SW480 (cell line): ENCODE measurements around the gene SLC25A27.
"Not testable (repeated sequence)": the region's sequence is repeated elsewhere in the genome, so short reads cannot be mapped to it uniquely, and the experiment has no call there.

Source experiments
- DNase-seq: peaks from one replicate; pipeline ENCODE4 v3.0.0-alpha.2; 2016; ENCODE audit warnings: low spot score

Gene SLC25A27

DNA sequence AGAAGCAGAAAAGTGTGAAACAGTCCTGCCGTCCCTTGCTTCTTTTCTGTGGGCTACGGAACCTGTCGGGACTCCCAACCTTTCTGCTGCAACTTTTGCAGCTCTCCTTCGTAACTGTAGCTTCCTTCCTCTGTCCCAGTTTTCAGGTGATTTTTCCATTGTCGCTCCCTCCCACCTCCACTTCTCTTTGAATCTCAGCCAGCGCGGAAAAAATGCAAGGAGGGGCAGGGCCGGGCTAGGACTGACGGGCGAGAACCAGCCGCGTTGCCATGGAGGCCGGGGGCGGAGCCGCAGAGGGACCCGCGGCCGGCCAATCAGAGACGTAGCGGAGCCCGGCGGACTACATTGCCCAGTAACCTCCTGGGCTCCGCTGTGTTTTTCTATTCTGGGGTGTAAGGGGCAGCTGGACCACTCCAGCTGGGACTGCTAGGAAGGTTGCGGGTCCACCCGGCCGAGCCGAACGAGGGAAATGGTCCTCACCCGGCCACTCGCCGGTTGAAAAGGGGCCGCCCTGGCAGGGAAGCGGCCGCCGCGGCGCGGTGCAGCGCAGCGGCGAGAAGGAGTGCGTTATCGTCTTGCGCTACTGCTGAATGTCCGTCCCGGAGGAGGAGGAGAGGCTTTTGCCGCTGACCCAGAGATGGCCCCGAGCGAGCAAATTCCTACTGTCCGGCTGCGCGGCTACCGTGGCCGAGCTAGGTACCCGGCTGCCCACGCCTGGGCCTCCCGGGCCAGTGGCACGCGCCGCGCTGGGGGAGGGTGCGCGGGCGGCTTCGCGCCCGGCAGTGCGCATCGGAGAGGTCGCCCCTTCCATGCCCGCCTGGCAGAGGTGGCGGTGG, at the start of gene SLC25A27, which contains the start of gene CYP39A1:
Gene SLC25A27 (plus strand): TSS at position 373 of the 836 bp plus-strand sequence. CDS start 218 bp downstream, at position 591.
Gene CYP39A1 (minus strand): TSS at position 216 of the 836 bp plus-strand sequence. CDS start 236 bp downstream, outside the sequence.
- DNase-seq, result peak; percentile 90

- no peak for DNase-seq
Measured at GRCh38 chr6:46605091-46605797, 47.5 kb upstream of the SLC25A27 start.

GRCh38 chr6:46606338-46606737, 46.4 kb upstream of the SLC25A27 start:
- DNase-seq, result no peak

- DNase-seq, result no peak
Measured at GRCh38 chr6:46610862-46611553, 41.8 kb upstream of the SLC25A27 start.

- no peak for DNase-seq
Measured at GRCh38 chr6:46612645-46613044, 40.1 kb upstream of the SLC25A27 start.

- no peak for DNase-seq
Measured at GRCh38 chr6:46618726-46619125, 34.0 kb upstream of the SLC25A27 start.

GRCh38 chr6:46626228-46626909, 26.4 kb upstream of the SLC25A27 start:
- DNase-seq, result peak; percentile 30

DNA sequence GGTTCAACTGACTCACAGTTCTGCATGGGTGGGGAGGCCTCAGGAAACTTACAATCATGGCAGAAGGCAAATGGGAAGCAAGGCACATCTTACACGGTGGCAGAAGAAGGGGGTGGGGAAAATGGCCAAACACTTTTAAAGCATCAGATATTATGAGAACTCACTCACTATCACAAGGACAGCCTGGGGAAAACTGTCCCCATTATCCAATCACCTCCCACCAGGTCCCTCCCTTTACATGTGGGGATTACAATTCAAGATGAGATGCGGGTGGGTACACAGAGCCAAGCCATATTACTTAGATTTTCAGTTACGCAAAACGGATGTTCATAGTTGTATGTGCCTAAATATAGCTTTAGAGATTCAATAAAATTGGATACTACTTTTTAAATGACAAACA, 25.8 kb upstream of the SLC25A27 start:
- no peak for DNase-seq

DNA sequence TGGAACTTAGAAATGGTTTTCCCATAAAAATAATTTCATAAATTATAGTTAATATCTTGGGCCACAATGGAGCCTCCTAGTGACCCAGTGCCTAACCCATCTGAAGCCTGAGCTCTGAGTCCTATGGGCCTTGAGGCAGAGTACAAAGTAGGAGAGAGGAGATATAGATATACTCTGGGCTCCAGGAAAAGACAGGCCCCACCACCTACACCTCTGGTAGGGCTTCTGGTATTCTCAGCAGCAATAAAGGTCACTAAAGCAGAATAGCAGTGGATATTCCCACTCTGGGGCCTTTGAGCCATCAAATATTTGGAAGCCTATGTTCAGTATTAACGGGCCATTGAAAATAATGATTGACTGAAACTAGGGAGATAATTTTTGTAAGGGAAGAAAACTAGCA, 24.3 kb upstream of the SLC25A27 start:
- DNase-seq, result no peak

DNA sequence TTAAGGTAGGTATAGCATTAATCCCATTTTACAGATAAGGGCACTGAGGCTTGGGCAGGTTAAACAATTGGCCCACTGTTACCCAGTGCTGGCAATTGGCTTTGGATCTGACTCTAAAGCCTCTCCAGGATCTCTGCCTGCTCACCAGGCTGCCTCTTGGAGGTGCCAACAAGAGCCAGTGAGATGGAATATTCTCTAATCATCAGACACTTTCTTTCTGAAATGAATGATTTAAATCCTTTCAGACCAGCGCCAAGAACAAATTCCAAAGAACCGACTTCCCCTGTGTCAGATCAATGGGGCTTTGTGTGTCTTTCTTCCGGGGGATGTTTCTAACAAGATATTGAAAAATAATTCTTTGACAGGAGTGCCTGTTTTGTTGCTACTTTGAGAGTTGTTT, 23.8 kb upstream of the SLC25A27 start:
- DNase-seq, result no peak

- DNase-seq, result no peak
Measured at GRCh38 chr6:46629691-46630090, 23.1 kb upstream of the SLC25A27 start.

DNA sequence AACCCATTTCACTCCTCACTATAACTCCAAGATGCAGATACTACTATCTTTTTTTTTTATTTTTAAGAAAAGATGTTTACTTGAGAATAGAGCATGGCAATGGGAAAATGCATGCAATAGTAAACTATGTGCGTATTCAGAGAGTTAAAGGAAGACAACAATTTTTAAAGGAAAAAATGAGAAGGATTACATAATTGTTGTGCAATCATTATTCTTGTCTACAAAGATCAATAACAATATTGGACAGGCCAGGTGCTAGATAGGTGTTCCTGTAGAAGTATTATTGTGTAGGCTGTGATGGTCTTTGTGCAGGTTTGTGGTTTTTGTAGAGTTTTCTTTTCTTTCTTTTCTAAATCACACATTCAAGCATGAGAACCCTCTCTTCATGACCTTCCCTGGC, 20.7 kb upstream of the SLC25A27 start:
- no peak for DNase-seq

GRCh38 chr6:46635462-46635861, 17.3 kb upstream of the SLC25A27 start:
- no peak for DNase-seq

- no peak for DNase-seq
Measured at GRCh38 chr6:46637145-46637544, 15.6 kb upstream of the SLC25A27 start.

DNA sequence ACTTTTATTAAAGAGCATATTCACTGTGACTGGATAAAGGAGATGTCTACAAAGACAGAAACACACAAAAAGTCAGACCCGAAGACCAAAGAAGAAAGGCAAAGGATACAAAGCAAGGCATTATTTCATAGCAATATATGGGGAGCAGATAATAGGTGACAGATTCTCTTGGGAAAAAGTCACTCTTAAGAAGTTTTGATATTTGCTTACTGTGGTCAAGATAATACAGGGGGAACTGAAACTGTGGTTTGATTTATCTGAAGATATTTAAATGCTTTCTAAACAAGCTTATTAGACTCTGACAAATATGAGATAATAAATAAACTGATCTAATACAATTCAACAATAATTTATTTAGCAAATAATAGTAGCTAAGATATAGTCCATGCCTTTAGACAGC, 14.8 kb upstream of the SLC25A27 start:
- DNase-seq, result no peak

- no peak for DNase-seq
Measured at GRCh38 chr6:46638650-46639049, 14.1 kb upstream of the SLC25A27 start.

DNA sequence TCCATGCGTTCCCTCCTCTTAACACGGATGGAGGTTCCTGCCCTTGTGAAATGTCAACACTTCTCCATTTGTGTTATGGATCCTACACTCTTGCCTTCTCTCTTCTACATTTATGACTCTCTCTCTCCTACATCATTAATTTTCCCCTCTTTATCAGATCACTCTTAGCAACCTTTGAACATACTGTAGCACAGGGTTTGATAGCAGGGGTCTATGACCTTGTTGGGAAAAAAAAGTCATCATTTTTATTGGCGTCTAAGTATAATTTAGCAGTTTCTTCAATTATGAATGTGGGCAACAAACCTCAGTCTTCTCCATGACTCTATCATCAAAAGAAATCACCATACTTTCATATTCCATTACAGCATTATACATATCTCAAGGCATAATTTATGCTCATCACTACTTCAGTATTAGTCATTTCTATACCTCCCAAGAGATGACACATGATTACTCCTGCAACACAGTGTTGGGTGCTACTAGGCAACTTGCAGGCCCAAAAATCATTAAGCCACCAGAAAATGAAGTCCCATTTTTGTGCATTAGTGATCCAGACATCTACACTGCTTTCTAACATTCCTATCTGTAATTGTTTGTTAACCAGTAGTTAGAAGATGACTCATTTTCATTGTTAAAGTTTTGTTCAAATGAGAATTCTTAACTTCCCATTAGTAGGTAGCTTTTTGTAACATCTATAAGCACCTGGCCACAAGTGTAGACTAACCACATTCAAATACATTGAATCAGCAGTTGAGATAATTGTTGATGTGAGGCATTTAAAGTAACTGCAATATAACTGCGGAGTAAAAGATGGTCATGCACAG, 9.6 kb upstream of the SLC25A27 start:
- DNase-seq, result peak; percentile 3

DNA sequence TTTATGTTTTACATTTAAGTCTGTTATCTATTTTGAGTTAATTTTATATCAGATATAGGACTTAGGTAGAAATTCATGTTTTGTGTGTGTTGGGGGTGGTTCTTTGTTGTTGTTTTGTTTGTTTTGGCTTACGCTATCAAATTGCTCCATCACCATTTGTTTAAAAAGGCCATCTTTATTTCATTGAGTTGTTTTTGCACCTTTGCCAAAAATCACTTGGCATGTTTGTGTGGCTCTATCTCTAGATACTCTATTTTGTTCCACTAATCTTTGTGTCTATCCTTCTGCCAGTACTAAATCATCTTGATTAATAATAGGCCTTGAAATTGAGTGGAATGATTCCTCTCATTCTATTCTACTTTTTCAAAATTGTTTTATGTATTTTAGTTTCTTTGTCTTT, 7.5 kb upstream of the SLC25A27 start:
- DNase-seq, result no peak

DNA sequence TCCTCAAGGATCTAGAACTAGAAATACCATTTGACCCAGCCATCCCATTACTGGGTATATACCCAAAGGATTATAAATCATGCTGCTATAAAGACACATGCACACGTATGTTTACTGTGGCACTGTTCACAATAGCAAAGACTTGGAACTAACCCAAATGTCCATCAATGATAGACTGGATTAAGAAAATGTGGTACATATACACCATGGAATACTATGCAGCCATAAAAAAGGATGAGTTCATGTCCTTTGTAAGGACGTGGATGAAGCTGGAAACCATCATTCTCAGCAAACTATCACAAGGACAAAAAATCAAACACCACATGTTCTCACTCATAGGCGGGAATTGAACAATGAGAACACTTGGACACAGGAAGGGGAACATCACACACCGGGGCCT, 4.7 kb upstream of the SLC25A27 start:
- not testable (repeated sequence) for DNase-seq

GRCh38 chr6:46648869-46649492, 3.8 kb upstream of the SLC25A27 start:
- peak; percentile 62 for DNase-seq

DNA sequence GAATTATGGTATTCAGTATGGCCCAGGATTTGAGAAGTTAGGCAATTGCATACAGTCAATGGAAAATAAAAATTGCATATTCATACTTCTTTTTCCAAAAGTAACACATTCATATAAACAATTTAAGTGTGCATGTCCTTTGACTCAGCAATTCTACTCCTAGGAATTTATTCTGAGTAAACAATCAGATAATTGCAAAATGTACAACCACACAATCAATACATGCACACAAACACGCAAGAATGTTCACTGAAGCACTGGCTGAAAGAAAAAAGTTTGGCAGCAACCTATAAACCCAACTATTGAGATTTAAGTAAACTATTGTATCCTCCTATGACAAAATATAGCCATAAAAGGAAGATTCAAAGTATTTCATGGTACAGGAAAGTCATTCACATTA, 1.8 kb upstream of the SLC25A27 start:
- DNase-seq, result no peak
